RKO (cell line): ENCODE data around the gene MXRA7.
"Not testable (repeated sequence)": the region's sequence is repeated elsewhere in the genome, so short reads cannot be mapped to it uniquely, and the experiment has no call there.

Experiments used
- DNase-seq: peaks from one replicate; pipeline ENCODE4 v3.0.0-alpha.2; 2016; ENCODE audit warnings: low spot score

Gene MXRA7

DNA sequence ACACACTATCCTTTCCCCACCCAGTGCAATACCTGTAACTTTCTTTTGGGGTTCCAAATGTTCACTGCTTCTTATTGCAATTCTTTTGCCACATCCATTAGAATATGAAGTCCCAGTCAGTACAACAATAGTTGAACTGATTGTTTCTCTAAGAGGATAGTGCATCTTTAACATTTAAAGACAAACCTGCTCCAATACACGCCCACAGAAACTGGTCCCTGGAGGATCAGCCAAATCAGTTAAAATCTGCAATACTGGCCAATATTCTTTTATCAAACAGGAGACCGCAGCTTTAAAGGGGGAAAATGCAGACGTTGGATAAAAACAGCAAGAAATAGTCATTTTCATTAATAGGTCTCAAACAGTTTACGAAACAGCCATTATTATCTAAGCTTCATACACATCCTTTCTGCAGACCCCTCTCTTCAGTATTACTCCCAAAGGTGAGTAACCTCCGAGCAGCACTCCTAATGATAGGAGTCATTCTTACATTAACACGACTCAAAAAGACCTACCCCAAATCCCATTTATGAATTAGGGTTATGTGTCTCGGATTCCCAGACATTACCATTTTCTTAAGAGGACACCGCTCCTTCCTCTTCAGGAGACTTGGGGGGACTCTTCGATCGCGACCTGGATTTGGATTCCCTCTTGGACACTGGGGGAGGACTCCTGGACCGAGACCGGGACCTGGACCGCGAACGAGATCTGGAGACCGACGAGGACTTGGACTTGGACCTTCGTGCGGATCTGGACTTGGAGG is 25.0 kb upstream of the MXRA7 start:
- peak; percentile 52 for DNase-seq

DNA sequence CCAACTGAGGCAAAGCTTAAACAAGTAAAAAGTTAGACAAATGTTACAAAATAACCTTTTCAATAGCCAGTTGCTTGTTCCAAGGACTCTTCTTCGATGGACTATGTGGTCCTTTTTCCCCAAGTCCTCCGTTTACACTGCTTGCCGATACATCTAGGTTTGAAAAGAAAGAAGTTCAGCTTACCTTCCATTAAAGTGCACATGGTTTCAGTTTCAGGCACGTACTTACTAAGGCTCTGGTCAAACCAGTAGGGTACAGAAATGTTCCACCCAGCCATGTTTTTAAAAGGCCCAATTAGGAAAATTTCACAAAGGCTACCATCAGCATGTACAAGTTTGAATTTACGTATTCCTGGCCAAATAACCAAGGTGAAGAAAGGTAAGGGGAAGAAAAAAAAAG is 24.2 kb upstream of the MXRA7 start:
- peak; percentile 66 for DNase-seq

DNA sequence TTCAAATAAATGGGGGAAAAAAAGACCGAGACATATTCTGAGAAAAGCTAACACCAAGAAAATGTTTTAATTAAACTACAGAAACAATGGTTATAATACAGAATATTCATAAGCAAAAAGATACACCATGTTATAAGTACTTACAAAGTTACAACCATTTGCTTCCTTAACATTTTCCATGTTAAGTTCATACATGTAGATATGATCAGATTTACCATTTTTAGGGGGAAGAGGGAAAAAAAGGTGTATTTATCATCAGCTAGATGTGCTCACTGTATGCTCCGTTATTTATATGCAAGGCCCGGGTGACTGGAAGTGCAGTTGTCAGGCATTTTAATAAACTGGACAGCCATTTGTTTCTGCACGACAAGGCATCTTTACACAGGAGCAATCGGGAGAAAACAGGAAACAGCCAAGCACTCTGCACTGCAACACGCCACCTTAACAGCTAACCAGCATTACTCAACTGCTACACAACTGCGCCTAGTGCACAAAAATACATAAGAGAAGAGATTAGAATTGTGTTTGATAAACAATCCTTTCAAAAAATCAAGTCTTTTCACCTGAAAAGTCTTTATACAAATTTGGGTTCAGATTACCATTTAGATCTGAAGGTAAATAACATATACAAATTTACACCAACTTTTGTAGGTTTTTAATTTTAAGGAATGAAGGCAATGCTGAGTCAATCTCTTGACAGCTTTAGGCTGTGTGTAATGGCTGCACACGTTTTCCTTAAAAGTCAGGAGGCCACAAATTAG is 23.5 kb upstream of the MXRA7 start:
- peak; percentile 78 for DNase-seq

DNA sequence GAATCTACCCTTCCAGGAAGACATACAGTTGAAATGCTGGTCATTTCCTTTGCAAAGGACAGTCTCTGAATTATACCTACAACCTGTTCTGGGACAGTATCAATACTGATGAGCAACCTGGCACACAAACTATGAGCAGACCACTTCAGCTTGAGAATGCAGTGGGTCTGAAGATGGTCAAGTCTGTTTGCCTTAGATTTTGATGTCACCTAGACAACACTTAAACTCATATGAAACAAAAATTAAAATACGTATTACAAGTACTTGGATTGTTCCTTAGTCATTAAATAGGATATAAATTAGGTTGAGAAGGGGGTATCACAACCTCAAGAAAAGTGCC is 22.8 kb upstream of the MXRA7 start:
- DNase-seq = no peak

DNA sequence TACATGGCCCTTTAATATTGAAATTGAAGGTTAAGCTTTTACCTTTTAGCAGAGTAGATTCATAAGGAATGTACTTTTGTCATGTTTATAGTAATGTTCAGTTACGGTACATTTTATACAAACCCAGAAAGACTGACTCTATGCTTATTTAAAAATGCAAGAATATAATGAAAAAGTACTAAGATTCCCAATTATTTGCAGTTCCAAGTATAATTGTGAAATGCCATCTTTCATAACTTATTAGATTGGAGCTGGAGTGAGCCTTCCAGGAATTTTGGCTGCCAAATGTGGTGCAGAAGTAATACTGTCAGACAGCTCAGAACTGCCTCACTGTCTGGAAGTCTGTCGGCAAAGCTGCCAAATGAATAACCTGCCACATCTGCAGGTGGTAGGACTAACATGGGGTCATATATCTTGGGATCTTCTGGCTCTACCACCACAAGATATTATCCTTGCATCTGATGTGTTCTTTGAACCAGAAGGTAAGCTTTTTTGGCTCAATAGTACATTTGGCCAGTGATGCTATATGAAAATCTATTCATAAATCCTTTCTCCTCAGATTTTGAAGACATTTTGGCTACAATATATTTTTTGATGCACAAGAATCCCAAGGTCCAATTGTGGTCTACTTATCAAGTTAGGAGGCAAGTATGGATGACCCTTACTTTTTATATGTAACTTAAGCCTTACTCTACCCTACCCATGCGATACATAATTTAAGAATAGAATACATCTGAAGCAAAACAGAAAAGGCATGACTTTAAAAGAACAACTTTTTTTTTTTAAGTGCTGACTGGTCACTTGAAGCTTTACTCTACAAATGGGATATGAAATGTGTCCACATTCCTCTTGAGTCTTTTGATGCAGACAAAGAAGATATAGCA is 22.2 kb upstream of the MXRA7 start:
- peak; percentile 49 for DNase-seq

DNA sequence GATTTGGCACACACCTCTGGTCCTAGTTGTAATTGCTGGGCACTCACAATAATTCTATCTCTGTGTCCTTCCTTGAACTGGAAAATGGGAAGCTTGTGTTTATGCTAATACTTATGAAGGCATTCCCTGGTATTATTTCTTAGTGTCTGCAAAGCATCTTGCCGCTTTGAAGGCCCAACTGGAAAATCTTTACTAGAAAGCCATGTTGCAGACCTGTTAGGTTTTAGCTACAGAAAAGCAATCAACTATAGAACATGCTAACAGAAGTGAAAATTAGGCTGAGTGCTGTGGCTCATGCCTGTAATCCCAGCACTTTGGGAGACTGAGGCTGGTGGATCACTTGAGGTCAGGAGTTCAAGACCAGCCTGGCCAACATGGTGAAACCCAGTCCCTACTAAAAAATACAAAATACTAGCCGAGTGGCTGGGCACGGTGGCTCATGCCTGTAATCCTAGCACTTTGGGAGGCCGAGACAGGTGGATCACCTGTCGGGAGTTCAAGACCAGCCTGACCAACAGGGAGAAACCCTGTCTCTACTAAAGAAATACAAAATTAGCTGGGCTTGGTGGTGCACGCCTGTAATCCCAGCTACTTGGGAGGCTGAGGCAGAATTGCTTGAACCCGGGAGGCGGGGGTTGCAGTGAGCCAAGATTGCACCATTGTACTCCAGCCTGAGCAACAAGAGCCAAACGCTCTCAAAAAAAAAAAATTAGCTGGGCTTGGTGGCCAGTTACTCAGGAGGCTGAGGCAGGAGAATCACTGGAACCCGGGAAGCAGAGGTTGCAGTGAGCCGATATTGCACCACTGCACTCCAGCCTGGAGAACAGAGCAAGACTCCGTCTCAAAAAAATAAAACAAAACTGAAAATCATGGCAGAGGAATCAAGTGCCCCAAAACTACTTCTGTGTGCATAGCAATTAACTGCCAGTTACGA is 21.3 kb upstream of the MXRA7 start:
- DNase-seq = not testable (repeated sequence)

DNA sequence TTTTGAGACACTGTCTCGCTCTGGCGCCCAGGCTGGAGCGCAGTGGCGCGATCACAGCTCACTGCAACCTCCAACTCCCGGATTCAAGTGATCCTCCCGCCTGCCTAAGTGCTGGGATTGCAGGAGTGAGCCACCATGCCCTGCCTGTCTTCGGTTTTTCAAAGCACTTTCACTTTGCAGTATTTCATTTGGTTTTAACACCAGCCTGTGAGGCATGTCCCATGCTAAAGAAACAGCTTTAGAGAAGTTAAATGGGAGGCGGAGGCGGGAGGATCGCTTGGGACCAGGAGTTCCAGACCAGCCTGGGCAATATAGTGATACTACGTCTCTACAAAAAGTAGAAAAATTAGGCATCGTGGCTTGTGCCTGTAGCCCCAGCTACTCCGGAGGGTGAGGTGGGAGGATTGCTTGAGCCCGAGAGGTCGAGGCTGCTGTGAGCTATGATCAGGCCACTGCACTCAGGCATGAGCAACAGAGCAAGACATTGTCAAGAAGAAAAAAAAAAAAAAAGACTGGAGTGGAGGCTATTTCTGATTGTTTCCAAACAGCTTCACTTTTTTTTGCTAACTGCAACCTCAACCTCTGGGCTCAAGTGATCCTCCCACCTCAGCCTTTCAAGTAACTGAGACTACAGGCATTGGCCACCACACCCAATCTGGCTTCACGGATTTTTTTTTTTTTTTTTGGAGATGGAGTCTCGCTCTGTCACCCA is 17.1 kb upstream of the MXRA7 start:
- peak; percentile 66 for DNase-seq

DNA sequence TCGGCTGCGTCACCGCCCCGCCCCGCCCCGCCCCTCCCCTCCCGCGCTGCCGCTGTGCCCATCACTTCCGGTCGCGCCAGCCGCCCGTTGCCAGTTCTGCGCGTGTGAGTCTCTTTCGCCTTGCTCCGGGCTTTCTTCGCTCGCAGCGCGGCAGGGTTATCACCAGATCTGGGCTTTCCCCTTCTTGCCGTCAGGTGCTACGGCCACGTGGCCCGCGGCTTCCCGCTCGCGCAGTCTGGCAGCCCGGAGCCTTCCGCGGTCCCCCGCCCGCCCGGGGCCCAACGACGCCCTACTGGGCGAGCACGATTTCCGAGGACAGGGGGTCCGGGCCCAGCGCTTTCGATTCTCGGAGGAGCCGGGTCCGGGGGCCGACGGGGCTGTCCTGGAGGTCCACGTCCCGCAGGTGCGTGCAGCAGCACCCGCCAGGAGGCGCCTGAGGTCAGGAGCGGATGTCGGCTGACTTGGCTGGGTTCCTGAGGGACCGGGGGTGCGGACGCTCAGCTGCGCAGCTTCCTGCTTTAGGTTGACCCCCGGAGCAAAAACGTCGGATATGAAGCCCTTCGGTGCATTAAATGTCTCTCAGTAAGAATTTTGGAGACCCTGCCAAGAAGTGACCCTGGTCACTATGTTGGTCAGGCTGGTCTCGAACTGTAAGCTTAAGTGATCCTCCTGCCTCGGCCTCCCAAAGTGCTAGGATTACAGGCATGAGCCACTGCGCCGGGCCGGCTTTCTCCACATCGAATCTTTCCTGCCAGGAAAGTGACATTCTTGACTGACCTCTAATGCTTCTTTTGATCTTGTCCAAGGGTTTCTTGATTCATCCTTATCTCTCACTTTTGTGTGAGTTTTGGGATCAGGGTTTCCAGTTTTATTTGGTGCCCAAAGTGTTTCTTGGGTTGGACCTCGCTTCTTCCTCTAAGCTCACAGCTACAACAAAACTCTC is 16.3 kb upstream of the MXRA7 start, which contains the start of gene METTL23:
METTL23 (plus strand) TSS at position 64 of the 943 bp plus-strand sequence. CDS start 2,872 bp downstream, outside the sequence.
- DNase-seq = peak; percentile 79

DNA sequence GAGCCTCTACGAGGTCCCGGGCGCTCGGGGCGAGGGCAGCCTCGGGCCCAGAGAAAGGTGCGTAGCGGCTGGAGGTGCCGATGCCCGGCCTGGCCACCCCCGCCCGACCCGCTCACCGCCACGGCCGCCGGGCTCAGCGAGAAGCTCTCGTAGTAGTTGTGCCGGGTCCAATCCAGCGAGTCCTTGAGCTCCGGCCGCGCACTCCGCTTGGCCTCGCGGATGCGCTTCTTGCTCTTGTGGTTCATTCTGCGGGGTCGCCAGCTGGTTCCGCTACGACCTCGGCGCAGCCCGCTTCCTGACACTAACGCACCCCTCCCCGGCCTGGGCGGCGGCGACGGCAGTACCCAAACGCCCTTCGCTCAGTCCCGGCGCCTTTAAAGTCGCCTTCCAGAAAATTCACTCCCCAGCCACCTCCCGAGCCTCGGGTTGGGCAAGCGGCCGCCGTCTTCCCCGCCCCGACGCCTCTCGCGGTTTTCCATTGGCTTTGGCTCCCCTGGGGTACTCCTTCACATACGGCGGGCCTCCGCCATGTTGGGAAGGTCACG is 15.5 kb upstream of the MXRA7 start, which contains the start of gene JMJD6:
JMJD6 (minus strand) TSS at position 376 of the 545 bp plus-strand sequence; CDS start at position 245, 131 bp downstream.
- DNase-seq = peak; percentile 96

DNA sequence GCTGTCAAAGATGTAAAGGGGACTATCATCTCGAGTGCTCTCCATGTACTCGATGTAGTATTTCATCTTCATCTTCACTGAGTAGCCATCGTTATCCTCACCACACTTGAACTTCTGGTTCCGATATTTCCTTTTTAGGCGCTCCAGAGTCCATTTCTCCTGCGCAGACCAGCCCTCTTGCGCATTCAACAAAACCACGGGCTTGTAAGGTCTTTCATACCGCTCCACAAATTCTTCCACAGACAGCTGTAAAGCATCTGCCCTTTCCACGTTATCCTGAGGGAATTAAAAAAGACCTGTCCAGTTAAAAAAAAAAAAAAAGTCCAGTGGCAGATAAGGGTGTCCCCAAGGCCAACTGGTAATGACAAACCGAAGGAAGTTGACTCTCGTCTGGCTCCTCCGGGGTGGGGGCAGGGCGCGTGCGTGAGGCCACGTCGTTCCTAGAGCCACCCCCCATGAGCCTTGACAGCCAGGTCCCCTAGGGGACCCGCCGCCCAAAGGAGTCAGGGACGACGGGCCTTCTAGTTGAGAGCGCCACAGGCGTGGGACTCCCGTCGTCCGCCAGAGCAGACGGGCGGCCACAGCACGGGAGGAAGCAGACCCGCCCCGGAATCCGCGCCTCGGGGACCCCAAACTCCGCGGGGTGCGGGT is 14.9 kb upstream of the MXRA7 start:
- peak; percentile 62 for DNase-seq

DNA sequence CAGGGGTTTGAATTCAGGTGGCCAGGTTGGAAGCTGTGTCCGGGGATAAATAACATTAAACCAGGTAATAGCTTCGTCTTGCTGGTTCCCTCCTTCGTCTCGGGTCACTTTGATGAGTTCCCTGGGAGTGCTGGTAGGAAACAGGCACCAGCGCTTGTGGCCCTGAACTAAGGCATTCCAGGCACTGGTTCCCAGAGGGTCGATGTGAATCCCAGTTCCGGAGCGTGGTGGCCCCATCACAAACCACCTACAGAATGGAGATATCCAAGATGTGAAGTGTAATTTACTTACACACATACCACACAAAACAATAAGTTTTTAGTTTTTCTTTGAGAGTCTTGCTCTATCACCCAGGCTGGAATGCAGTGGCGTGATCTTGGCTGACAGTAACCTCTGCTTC is 13.0 kb upstream of the MXRA7 start:
- DNase-seq = no peak

DNA sequence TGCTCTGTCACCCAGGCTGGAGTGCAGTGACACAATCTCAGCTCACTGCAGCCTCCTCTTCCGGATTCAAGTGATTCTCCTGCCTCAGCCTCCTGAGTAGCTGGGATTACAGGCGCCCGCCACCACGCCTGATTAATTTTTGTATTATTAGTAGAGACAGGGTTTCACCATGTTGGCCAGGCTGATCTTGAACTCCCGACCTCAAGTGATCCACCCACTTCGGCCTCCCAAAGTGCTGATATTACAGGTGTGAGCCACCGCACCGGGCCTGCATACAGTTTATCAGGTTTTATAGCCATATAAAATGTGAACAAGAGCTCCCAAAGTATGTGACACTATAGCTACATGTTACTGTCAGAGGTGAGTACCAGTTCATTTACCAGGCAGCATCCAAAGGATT is 12.2 kb upstream of the MXRA7 start:
- DNase-seq = not testable (repeated sequence)

DNA sequence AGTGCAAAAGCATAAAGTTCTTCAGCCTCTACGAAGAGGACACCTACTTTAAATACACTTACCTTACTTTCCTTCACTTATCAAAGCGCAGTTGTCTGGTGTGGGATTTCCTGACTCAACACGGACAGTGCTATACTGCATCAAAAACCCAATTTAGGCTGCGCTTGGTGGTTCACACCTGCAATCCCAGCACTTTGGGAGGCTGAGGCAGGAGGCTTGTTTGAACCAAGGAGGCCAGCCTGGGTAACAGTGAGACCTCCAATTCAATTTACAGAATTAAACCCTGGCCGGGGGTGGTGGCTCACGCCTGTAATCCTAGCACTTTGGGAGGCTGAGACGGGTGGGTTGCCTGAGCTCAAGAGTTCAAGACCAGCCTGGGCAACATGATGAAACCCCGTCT is 11.5 kb upstream of the MXRA7 start:
- DNase-seq = no peak

DNA sequence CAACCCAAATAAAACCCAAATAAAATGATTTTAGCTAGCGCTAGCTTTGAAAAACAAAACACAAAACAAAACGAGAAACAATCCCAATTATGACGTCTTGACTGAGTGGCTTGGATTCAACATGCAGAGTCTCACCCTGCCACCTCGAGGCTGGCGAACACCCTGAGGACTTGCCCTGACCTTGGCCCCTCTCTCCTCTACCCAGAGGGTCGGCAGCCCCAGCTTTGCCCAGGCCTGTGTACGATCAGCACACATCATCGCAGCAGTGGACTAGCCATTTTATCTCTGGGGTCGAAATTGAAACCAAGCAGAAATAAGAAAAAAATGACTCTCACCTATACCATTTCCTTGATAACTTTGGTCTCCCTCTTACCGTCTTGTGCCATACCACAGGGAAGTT is 10.7 kb upstream of the MXRA7 start:
- no peak for DNase-seq

DNA sequence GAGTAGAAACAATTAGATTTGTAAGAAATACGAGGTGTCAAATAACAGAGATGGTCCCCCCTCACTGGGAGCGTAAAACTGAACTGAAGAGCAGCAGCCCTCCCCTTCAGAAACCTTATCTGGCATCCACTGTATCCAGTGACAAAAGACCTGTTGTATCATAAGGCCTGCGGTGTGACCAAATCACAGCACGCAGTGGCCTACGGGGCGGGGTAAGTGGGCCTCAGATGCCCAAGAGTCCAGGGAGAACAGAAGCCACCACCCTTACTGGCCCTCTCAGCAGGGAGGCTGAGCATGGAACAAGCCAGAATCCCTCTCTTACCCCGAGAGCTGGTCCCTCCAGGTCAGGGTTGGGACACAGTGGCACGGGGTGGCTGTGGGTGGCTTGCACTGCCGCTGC is 10.2 kb upstream of the MXRA7 start:
- DNase-seq = no peak

DNA sequence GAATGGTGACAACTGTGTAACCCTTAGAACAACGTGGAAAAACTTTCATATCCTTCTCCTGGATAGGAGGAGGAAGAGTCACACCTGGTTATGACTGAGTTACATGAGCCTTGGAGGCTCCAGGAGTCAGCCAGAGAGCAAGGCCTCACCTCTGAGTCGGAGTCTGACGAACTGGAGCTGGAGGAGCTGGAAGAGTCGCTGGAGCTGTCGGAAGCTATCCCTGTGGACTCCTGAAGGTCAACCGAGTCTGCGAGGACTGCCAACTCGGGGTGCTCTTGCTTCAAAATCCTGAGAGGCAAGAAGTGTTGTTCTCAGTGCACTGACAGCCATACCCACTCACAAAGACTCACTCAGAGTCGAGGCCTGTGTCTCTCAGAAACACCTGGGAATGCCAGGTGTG is 9.4 kb upstream of the MXRA7 start:
- DNase-seq = no peak

DNA sequence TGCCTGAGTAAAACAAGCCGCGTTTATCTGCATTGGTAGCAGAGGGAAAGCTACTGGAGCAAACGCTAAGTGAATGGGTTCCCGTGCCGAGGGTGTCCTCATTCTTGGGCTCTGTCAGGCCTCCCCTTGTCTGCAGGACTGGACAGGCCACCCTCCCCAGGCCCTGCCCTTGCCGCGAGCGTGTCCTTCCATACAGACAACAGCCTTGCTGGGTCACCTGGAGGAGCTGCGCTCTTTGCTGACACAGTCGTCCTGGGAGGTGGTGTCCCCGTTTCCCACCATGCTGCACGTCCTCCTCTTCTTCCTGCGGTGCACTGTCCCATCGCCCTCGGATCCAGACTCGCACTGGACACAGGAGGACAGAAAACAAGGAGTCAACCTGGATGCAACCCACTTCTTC is 7.8 kb upstream of the MXRA7 start:
- no peak for DNase-seq

DNA sequence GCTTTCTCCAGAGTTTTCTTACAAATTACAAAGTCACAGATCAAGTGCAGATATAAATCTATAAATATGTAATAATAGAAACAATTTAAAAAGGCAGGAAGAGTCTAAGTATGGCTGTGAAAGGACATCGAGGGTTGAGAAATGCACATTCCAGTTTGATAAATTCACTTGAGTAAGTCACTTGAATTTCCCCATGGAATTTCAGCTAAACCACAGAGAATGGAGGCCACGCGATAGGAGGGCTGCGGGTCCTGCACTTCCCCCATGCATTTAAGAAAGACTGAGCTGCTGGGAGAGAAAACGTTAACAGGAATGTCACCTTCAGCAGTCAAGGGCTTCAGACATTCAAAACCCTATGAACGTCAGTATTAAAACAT is 6.1 kb upstream of the MXRA7 start:
- no peak for DNase-seq
